NCI-H526 (cell line): ENCODE results near the gene IGSF9B.
A peak's percentile ranks its signal among the peaks of the same experiment; 100 is the strongest.

Source experiments
- DNase-seq, 2 experiments: peaks; one replicate each; lab custom pipeline; 2025; lab: John Stamatoyannopoulos, UW

The IGSF9B gene

GRCh38 chr11:133919330-133920108 lies 37.2 kb downstream of the IGSF9B start:
- DNase-seq, result no peak

DNA sequence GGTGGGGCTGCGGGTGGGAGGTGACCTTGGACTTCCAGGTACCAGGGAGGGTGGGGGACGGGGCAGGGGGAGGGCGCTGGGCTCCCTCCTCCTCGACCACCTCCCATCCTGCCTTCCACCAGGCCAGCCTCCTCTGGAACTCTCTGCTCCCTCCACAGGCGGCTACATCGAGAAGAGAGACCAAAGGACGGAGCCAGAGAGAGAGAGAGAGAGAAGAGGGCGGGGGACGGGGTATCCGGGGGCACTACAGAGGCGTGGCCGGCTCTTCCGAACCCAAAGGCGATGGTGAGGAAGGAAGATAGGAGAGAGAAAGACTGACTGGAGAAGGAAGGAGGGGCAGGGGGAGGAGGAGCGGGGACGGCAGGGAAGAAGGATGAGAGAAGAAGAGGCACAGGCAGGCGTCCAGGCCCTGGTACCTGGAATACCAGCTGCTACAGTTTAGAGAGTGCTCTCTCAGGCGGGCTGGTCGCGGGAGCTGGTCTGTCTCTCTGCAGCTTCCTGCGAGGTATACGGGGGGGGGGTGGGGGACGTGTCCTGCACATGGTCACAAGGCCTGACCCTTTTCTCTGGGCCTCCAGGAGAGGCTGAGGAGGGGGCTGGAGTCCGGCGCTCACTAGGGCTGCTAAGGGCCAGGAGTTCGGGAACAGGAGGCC lies 38.0 kb downstream of the IGSF9B start:
- no peak for DNase-seq

DNA sequence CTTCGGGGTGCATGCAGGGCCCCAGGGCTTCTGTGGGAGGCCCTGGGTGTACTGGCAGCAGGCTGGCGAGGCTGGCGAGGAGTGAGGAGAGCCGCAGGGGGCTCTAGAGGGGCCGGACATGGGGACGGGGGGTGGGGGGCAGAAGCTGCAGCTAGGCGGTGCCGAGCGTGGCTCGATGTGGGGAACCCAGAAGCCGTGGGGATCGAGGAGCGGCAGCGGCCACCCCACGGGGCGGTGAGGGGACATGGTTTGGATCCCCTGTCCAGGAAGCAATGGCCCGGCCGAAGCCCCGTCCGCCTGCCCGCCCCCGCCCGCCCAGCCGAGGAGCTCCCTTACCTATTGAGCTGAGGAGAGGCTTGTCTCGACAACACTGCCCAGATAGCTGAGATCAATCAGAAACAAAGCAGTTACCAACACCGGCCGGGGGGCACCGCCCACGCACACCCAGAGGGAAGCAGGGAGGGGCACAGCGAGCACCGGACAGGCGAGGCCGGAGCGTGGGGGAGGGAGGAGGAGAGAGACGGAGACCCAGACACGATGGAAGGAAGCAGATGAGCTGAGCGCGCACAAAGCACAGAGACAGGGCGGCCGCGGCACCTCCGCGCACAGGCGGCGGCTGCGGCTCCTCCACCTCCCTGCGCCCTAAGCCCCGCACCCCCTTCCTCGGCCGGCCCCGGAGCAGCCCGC lies 38.7 kb downstream of the IGSF9B start:
- no peak for DNase-seq

DNA sequence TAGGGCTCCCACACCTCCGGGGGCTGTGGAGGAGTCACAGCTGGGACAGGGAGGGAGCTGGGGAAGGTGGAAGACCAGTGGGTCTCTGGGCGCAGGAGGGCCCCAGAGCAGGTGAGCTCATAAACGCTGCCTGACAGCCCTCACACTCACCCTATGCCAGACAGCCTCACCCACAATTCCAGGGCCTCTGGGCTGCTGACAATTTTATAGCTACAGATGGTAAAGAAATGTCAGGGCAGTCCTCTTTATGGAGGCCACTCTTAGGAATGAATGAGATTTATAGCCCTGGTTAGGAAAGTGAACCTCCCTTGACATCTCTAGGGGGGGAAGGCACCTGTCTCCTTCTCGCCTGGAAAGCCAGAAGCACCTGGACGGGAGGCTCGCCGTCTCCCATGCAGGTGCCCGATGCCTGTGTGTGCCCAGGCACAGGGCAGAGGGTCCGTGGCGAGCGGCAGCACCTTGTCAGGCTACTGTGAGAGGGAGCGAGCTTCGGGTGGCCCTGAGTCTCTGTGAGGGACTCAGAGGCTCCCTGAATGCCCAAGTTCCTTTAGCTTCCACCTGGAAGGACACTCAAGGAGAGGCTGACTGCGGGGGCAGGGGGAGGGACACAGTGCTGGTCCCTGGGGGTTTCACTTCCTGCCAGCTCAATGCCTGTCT lies 39.9 kb downstream of the IGSF9B start:
- no peak for DNase-seq

GRCh38 chr11:133913761-133914160 lies 43.0 kb downstream of the IGSF9B start:
- DNase-seq, result no peak

GRCh38 chr11:133911171-133911570 lies 45.6 kb downstream of the IGSF9B start:
- DNase-seq, result peak; percentile 45 to 60

DNA sequence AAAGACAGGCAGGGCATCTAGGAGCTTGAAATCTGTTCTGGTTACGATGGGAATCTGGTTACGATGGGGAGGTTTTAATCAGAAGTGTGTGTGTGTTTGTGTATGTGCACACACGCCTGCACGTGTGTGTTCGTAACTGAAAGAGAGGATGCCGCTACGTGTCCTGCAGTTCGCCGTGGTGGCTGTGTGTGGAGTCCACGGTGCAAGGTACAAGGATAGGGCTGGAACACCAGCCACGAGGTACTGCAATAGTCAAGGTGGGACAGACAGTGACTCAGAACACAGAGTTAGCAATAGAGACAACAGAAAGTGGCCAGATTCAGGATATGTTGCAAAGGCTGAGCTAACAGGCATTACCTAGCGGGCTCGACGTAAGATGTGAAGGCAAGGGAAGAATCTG lies 46.7 kb downstream of the IGSF9B start:
- no peak for DNase-seq

GRCh38 chr11:133908827-133909226 lies 47.9 kb downstream of the IGSF9B start:
- no peak for DNase-seq

DNA sequence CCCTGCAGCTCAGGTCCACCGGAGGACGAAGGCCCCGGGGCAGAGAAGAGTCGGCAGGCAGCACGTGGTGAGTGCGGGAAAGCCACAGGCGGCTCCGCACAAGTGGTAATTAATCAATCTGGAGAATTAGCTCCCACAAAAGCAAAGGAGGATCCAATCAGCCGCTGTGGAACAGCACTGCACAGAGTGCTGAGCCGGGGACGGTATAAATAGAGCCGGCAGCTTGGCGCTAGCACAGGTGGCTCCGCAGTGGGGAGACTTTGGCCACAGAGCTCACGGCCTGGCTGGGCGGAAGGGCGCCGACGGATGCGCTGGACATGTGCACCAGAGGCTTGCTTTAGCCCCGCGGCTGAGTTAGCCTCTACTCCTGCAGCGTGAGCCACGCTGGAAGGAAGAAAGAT lies 48.9 kb downstream of the IGSF9B start:
- DNase-seq, result no peak

DNA sequence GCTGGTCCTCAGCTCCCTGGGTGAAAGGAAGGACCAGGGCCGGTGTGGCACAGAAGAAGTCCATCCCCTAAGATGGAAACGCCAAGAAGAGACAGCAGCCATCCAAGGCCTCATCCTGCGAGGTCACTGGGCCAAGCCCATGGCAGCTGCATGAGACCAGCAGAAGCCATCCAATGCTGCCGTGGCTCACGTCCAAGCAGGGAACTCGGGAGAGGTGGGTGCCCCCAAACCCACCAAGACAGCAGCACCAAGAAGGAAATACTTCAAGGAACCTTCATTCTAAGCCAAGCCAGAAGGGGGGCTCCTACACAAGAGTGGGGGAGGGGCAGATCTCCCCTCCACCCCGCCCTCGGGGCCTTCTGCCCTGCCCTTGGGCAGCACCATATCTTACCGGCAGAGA lies 49.6 kb downstream of the IGSF9B start:
- no peak for DNase-seq

DNA sequence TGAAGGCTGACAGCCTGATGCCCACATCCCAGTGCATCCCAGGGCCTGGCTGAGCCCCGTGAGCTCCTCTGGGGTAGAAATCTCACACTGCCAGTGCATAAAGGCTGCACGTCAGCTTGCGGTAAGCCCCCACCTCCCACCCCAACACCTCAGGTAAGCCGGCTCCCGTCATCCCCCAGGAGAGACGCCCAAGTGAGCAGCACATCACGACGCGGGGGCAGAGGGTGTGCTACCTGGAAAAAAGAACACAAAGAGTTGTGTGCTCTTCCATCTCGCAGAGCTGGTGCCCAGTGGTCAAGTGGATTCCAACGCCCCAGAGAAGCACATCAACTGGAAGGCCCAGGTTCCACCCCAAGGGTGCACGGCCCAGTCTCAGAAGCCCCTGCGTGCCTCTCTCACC lies 50.0 kb downstream of the IGSF9B start:
- no peak for DNase-seq

- no peak for DNase-seq
Measured at GRCh38 chr11:133906241-133906640, 50.5 kb downstream of the IGSF9B start.

GRCh38 chr11:133905677-133906156 lies 51.1 kb downstream of the IGSF9B start:
- DNase-seq, result no peak

- no peak for DNase-seq
Measured at GRCh38 chr11:133904818-133905515, 51.8 kb downstream of the IGSF9B start.

GRCh38 chr11:133903875-133904817 lies 52.6 kb downstream of the IGSF9B start:
- no peak for DNase-seq

- DNase-seq, result no peak
Measured at GRCh38 chr11:133903056-133903455, 53.7 kb downstream of the IGSF9B start.

DNA sequence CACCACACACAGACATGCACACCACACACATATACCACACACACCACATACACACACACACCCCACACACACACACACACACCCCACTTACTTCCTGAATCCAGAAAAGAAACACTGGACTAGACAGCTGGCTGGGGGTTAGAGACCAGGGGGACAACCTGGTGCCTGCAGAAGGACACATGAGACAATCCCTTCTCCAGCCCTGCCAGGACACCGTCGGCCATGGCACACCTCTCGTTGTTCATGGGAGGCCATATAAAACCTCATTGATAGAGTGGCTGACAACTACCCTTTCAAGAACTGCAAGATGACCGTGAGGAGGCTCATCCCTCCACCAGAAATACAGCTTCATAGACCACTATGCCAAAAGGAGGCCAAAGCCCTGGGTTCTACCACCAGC lies 54.3 kb downstream of the IGSF9B start:
- no peak for DNase-seq

- no peak for DNase-seq
Measured at GRCh38 chr11:133901999-133902398, 54.8 kb downstream of the IGSF9B start.

DNA sequence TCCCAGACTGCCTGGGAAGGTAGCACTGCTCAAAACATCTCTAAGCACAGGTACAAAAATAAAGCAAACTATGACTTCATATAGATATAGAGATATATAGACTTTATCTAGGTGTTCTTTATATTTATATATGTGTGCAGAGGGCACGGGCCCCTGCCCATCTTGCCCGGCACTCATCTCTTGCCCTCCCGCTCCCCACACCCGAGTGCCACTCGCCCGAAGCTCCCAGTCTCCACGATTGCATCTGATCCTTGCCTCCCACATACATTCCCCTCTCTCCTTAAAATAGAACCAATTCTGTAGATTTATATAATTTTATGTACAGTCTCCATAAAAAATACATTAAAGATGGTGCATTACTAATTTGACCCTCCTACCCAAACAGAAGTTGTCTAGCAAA lies 55.5 kb downstream of the IGSF9B start:
- DNase-seq, result no peak
